ENCODE data around the gene C17orf114.

DNA sequence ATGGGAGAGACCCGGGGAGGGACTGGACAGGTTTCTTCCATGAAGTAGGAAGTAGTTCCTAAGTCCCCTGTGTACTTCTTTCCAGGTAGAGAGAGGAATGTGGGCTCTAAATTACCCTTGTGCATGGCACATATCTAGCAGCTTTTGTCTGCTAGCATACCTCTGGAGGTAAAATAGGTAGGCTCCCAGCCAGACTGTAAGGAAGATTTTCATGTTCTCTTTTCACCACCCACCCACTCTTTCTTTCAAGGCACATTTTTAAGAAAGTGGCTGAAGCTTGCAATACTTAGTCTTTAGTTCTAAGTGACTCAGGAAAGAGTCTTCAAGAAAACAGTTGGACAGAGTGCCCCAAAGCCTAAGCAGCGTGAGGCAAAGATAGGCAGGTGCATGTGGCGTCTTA, 40.2 kb upstream of the C17orf114 start:
- TF ChIP-seq, protein P1, sequence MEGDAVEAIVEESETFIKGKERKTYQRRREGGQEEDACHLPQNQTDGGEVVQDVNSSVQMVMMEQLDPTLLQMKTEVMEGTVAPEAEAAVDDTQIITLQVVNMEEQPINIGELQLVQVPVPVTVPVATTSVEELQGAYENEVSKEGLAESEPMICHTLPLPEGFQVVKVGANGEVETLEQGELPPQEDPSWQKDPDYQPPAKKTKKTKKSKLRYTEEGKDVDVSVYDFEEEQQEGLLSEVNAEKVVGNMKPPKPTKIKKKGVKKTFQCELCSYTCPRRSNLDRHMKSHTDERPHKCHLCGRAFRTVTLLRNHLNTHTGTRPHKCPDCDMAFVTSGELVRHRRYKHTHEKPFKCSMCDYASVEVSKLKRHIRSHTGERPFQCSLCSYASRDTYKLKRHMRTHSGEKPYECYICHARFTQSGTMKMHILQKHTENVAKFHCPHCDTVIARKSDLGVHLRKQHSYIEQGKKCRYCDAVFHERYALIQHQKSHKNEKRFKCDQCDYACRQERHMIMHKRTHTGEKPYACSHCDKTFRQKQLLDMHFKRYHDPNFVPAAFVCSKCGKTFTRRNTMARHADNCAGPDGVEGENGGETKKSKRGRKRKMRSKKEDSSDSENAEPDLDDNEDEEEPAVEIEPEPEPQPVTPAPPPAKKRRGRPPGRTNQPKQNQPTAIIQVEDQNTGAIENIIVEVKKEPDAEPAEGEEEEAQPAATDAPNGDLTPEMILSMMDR (IDR thresholded peaks at IDR 0.05; ENCODE audit: insufficient read depth, low read depth, low read length): no peak
- no peak for TF ChIP-seq EZH2 (IDR thresholded peaks at IDR 0.05; ENCODE audit: insufficient read depth, low read length)

Measured in astrocyte (in vitro differentiated cells and primary cell).